Stimulated activated effector memory CD8-positive, alpha-beta T cell treated with anti-CD3 and anti-CD28 coated beads, Interleukin-12 subunit alpha, Interleukin-12 subunit beta, amount 100 ng/mL, for 72 hours (primary cell): Measurements from ENCODE around the gene E2F6.

Experiments
- ATAC-seq: fragments of 150-1000 bp; cut with Tn5 transposase; 2 replicates; pipeline ENCODE4 v1.10.0; 2021
- DNase-seq, 2 donors: peaks; one replicate each; pipeline ENCODE4 v3.0.0; 2021 to 2022; ENCODE audit warnings: low spot score in 2 of 2
- H3K27ac Mint-ChIP-seq: one replicate; pipeline ENCODE4 v1.8.0; 2022; ENCODE audit warnings: mild to moderate bottlenecking, mixed read lengths
- H3K36me3 Mint-ChIP-seq: one replicate; pipeline ENCODE4 v1.8.0; 2022; ENCODE audit warnings: mild to moderate bottlenecking, mixed read lengths
- H3K4me1 Mint-ChIP-seq: one replicate; pipeline ENCODE4 v1.8.0; 2022; ENCODE audit warnings: mixed read lengths
- H3K4me3 Mint-ChIP-seq: one replicate; pipeline ENCODE4 v1.8.0; 2022; ENCODE audit warnings: mild to moderate bottlenecking, mixed read lengths
- H3K9me3 Mint-ChIP-seq: one replicate; pipeline ENCODE4 v1.8.0; 2022; ENCODE audit warnings: mixed read lengths

The E2F6 gene

GRCh38 chr2:11446733-11447248, 19.2 kb downstream of the E2F6 start:
- Mint-ChIP-seq H3K4me3 (no peak overlapping the region), H3K9me3 (peaks cover 2% of the 10 kb centered on the region), H3K4me1 (no peaks in the 10 kb centered on the region), H3K27ac (no peak overlapping the region), H3K36me3 (peaks cover 74% of the 10 kb centered on the region)
- ATAC-seq (peak; percentile 57), DNase-seq (peak; percentile 42 to 65)

DNA sequence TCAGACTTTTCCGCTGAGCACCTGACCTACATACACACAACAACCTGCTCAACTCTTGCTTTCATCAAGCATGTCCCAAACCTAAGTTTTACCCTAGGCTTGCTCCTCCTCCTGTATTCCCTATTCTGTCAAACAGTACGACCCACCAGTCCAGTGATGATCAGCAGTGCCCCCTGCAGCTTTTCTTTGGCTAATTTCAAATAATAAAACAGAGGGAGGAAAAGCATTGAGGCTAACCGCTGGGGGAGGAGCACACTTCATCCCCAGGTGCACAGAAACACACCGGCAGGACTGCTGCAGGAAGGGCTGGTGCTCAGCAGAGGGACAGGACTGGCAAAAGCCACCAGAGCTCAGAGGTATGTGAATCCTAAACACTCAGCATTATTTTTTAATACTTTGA, 21.2 kb downstream of the E2F6 start:
- H3K36me3 Mint-ChIP-seq = peaks cover 54% of the 10 kb centered on the region
- no peak overlapping the region for H3K27ac Mint-ChIP-seq
- H3K4me1 Mint-ChIP-seq = no peaks in the 10 kb centered on the region
- H3K9me3 Mint-ChIP-seq = peaks cover 6% of the 10 kb centered on the region
- ATAC-seq (no peak), DNase-seq (no peak)
- no peak overlapping the region for H3K4me3 Mint-ChIP-seq

DNA sequence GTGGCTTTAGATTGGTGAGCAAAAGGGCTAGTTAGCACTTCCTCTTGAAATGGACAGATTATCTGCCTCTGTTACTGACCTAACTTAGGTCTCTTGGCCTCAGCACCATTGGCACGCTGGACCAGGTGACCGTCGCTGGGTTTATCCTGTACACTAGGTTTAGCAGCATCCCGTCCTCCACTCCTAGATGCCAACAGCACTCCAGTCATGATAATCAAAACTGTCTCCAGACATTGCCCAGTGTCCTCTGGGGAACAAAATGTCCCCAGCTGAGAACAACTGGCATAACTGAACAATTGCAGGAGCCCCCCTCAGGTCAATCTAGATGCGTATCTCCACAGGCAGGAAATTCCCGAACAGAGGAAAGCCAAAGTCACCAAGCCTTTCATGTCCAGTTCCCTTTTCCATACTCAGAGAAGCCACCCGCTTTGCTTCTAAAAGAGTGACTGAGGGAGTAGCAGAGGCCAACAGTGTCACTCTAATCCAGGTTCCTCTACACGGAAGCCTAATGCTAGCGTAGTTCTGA, 27.3 kb downstream of the E2F6 start:
- Mint-ChIP-seq H3K4me1 (no peaks in the 10 kb centered on the region), H3K36me3 (peaks cover 2% of the 10 kb centered on the region), H3K27ac (no peak overlapping the region), H3K4me3 (no peak overlapping the region), H3K9me3 (peaks cover 6% of the 10 kb centered on the region)
- ATAC-seq (no peak), DNase-seq (no peak)

GRCh38 chr2:11437602-11438001, 28.4 kb downstream of the E2F6 start:
- no peaks in the 10 kb centered on the region for H3K4me1 Mint-ChIP-seq
- ATAC-seq (no peak), DNase-seq (no peak)
- no peaks in the 10 kb centered on the region for H3K36me3 Mint-ChIP-seq
- H3K4me3 Mint-ChIP-seq = no peak overlapping the region
- peaks cover 6% of the 10 kb centered on the region for H3K9me3 Mint-ChIP-seq
- no peak overlapping the region for H3K27ac Mint-ChIP-seq

DNA sequence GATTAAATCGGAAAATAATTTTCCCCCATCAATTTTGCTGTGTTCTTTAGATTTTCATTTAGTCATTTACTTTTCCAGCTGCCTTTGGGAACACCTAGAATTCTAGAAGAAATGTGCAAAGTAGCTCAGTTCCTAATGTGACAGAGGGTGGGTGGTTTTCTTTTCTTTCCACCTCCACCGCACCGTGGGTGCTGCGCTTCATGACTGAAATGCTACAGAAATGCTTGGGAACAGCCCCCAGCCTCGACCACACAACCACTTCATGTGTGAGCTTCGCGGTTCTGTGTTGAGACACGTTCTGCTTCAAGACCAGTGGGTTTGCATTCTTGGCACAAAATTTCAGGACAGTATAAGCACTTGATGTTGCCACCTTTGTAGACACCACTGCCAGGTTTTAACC, 30.9 kb downstream of the E2F6 start:
- no peaks in the 10 kb centered on the region for H3K4me1 Mint-ChIP-seq
- DNase-seq (no peak), ATAC-seq (no peak)
- no peaks in the 10 kb centered on the region for H3K36me3 Mint-ChIP-seq
- no peaks in the 10 kb centered on the region for H3K9me3 Mint-ChIP-seq
- no peak overlapping the region for H3K4me3 Mint-ChIP-seq
- no peak overlapping the region for H3K27ac Mint-ChIP-seq

- Mint-ChIP-seq H3K4me3 (no peak overlapping the region), H3K9me3 (no peaks in the 10 kb centered on the region), H3K27ac (no peak overlapping the region), H3K36me3 (no peaks in the 10 kb centered on the region), H3K4me1 (no peaks in the 10 kb centered on the region)
- DNase-seq (no peak), ATAC-seq (no peak)
Measured at GRCh38 chr2:11434443-11434842, 31.5 kb downstream of the E2F6 start.

GRCh38 chr2:11433822-11434221, 32.1 kb downstream of the E2F6 start:
- ATAC-seq (no peak), DNase-seq (no peak)
- Mint-ChIP-seq H3K9me3 (no peaks in the 10 kb centered on the region), H3K4me3 (no peak overlapping the region), H3K36me3 (no peaks in the 10 kb centered on the region), H3K4me1 (no peaks in the 10 kb centered on the region), H3K27ac (no peak overlapping the region)

- no peaks in the 10 kb centered on the region for H3K4me1 Mint-ChIP-seq
- DNase-seq (no peak), ATAC-seq (no peak)
- no peaks in the 10 kb centered on the region for H3K9me3 Mint-ChIP-seq
- H3K36me3 Mint-ChIP-seq = no peaks in the 10 kb centered on the region
- H3K27ac Mint-ChIP-seq = no peak overlapping the region
- no peak overlapping the region for H3K4me3 Mint-ChIP-seq
Measured at GRCh38 chr2:11430729-11431128, 35.2 kb downstream of the E2F6 start.

DNA sequence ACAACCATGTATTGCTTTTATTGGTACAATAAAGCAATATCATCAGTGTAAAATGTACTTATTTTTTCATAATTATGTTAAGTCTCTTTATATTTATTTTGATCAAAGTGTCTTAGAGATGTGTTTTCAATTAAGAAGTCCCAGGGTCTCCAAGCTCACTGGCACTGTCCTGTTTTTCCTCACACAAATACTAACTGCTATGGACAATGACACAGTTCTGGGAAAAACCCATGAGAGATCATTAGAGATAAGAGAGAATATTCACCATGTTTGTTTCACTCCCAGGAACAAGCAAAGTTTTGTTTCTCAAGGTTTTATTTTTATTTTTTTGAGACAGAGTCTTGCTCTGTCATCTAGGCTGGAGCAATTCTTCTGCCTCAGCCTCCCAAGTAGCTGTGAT, 38.7 kb downstream of the E2F6 start:
- no peak overlapping the region for H3K27ac Mint-ChIP-seq
- no peak for ATAC-seq
- no peak for DNase-seq
- no peaks in the 10 kb centered on the region for H3K9me3 Mint-ChIP-seq
- H3K4me3 Mint-ChIP-seq = no peak overlapping the region
- no peaks in the 10 kb centered on the region for H3K4me1 Mint-ChIP-seq
- H3K36me3 Mint-ChIP-seq = no peaks in the 10 kb centered on the region

GRCh38 chr2:11422901-11423435, 43.0 kb downstream of the E2F6 start:
- Mint-ChIP-seq H3K4me1 (no peaks in the 10 kb centered on the region), H3K27ac (peak overlapping the region; percentile 22), H3K4me3 (no peak overlapping the region), H3K36me3 (no peaks in the 10 kb centered on the region), H3K9me3 (peaks cover 5% of the 10 kb centered on the region)
- DNase-seq (no peak), ATAC-seq (no peak)

GRCh38 chr2:11422491-11422865, 43.5 kb downstream of the E2F6 start:
- DNase-seq (no peak), ATAC-seq (no peak)
- H3K9me3 Mint-ChIP-seq = peaks cover 6% of the 10 kb centered on the region
- peak overlapping the region; percentile 22 for H3K27ac Mint-ChIP-seq
- H3K36me3 Mint-ChIP-seq = no peaks in the 10 kb centered on the region
- H3K4me3 Mint-ChIP-seq = no peak overlapping the region
- no peaks in the 10 kb centered on the region for H3K4me1 Mint-ChIP-seq

DNA sequence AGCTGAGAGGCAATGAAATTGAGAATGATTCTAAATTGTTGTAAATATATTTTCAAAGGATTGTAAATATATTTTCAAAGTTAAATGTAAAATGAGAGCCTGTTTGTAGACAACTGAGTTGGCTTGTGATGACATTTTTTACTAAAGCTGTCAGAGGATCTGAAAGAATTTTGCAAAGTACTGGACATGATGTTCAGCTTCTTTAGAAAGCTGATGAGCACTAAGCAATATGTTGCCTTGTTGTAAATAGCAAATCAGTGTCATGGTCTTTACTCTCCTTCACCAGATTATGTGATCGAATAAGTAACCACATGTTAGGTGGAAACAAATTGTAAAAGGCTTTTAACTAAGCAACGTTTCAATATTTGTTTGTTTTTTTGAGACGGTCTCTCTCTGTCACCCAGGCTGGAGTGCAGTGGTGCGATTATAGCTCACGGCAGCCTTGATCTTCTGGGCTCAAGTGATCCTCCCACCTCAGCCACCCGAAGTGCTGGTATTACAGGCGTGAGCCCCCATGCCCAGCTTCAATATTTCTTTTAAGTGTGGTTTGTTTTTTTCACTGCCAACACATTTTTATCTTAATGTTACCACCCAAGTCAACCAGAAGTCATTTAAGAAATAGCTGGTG, 44.0 kb downstream of the E2F6 start:
- ATAC-seq (no peak), DNase-seq (no peak)
- Mint-ChIP-seq H3K27ac (peak overlapping the region; percentile 22), H3K4me1 (no peaks in the 10 kb centered on the region), H3K36me3 (no peaks in the 10 kb centered on the region), H3K4me3 (no peak overlapping the region), H3K9me3 (peaks cover 6% of the 10 kb centered on the region)

DNA sequence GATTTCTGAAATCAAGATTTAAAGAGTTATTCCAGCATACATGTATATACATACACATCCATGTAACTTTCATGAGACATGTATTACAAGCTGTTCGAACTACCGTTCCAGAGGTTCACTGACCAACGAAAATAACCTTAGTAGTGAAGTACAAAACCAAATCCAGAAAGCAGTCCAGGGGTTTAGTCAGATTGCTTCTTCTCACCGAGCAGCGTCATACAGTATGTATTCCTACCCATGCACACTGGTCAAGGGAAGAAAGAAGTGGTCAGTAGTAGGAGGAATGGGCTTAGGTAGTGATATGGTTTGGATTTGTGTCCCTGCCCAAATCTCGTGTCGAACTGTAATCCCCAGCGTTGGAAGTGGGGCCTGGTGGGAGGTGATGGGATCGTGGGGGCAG, 45.3 kb downstream of the E2F6 start:
- H3K27ac Mint-ChIP-seq = no peak overlapping the region
- no peaks in the 10 kb centered on the region for H3K36me3 Mint-ChIP-seq
- ATAC-seq (no peak), DNase-seq (no peak)
- peaks cover 6% of the 10 kb centered on the region for H3K9me3 Mint-ChIP-seq
- H3K4me3 Mint-ChIP-seq = no peak overlapping the region
- H3K4me1 Mint-ChIP-seq = no peaks in the 10 kb centered on the region

GRCh38 chr2:11420190-11420589, 45.8 kb downstream of the E2F6 start:
- Mint-ChIP-seq H3K27ac (no peak overlapping the region), H3K4me1 (no peaks in the 10 kb centered on the region), H3K36me3 (no peaks in the 10 kb centered on the region)

GRCh38 chr2:11419781-11420180, 46.2 kb downstream of the E2F6 start:
- peaks cover 6% of the 10 kb centered on the region for H3K9me3 Mint-ChIP-seq
- H3K36me3 Mint-ChIP-seq = no peaks in the 10 kb centered on the region
- ATAC-seq (no peak), DNase-seq (no peak)
- no peaks in the 10 kb centered on the region for H3K4me1 Mint-ChIP-seq
- H3K27ac Mint-ChIP-seq = no peak overlapping the region
- no peak overlapping the region for H3K4me3 Mint-ChIP-seq

More at GRCh38 chr2:11420190-11420589, 45.8 kb downstream of the E2F6 start:
- peaks cover 6% of the 10 kb centered on the region for H3K9me3 Mint-ChIP-seq
- no peak for ATAC-seq
- DNase-seq = no peak
- H3K4me3 Mint-ChIP-seq = no peak overlapping the region

- no peaks in the 10 kb centered on the region for H3K4me1 Mint-ChIP-seq
- no peak for ATAC-seq
- H3K36me3 Mint-ChIP-seq = no peaks in the 10 kb centered on the region
- peaks cover 6% of the 10 kb centered on the region for H3K9me3 Mint-ChIP-seq
- H3K4me3 Mint-ChIP-seq = no peak overlapping the region
- DNase-seq = no peak
- H3K27ac Mint-ChIP-seq = no peak overlapping the region
Measured at GRCh38 chr2:11417946-11418585, 47.9 kb downstream of the E2F6 start.
